Neural cell (in vitro differentiated cells): Measurements from ENCODE around the gene TXNRD1. TPM values are rescaled to one million over a fixed set of nuclear protein-coding genes. Genes with fewer than 3 reads are reported as not detected.

ENCODE experiments used
- H2AFZ ChIP-seq: fragments of 200-600, 300-800 bp; sonication (generic), shearing (Covaris generic); 2 replicates; pipeline ENCODE4 v1.6.0; 2014; ENCODE audit warnings: low read depth, mild to moderate bottlenecking, antibody characterized with exemption, low read length, moderate library complexity
- H3F3A ChIP-seq: fragments of 200-600 bp; shearing (Covaris generic); 2 replicates; pipeline ENCODE4 v1.6.1; 2016; ENCODE audit warnings: mild to moderate bottlenecking, moderate library complexity, mixed read lengths, antibody characterized with exemption, low read length; ENCODE audit not compliant: insufficient read depth, poor library complexity, severe bottlenecking
- H3K27ac ChIP-seq: fragments of 200-600, 300-800 bp; sonication (generic), shearing (Covaris generic); 2 replicates; pipeline ENCODE4 v1.5.1; 2014; ENCODE audit warnings: mild to moderate bottlenecking, low read length, moderate library complexity
- H3K27me3 ChIP-seq: fragments of 300-800, 200-600 bp; sonication (generic), shearing (Covaris generic); 2 replicates; pipeline ENCODE4 v1.6.0; 2014; ENCODE audit warnings: mild to moderate bottlenecking, low read depth, low read length, moderate library complexity; ENCODE audit not compliant: insufficient read depth
- H3K36me3 ChIP-seq: fragments of 300-800, 200-600 bp; sonication (generic), shearing (Covaris generic); 2 replicates; pipeline ENCODE4 v1.5.1; 2014; ENCODE audit warnings: mild to moderate bottlenecking, antibody characterized with exemption, low read length, moderate library complexity; ENCODE audit not compliant: insufficient read depth
- H3K4me2 ChIP-seq: fragments of 300-800, 200-600 bp; sonication (generic), shearing (Covaris generic); 2 replicates; pipeline ENCODE4 v1.6.0; 2014; ENCODE audit warnings: mild to moderate bottlenecking, low read length
- H3K4me3 ChIP-seq: fragments of 300-800, 200-600 bp; sonication (generic), shearing (Covaris generic); 2 replicates; pipeline ENCODE4 v1.5.1; 2014; ENCODE audit warnings: mild to moderate bottlenecking, low read length, moderate library complexity
- H3K79me2 ChIP-seq: fragments of 200-600 bp; shearing (Covaris generic); replicated peaks from 2 replicates; pipeline ENCODE4 v1.6.0; 2014; ENCODE audit warnings: mild to moderate bottlenecking, low read length, moderate library complexity; ENCODE audit not compliant: insufficient read depth
- H3K9ac ChIP-seq: fragments of 300-800, 200-600 bp; sonication (generic), shearing (Covaris generic); 2 replicates; pipeline ENCODE4 v1.6.1; 2016; ENCODE audit warnings: mild to moderate bottlenecking, low read length, mixed read lengths
- H3K9me2 ChIP-seq: fragments of 200-600 bp; shearing (Covaris generic); 2 replicates; pipeline ENCODE4 v1.6.1; 2016; ENCODE audit warnings: mild to moderate bottlenecking, low read length, mixed read lengths; ENCODE audit not compliant: insufficient read depth
- H3K9me3 ChIP-seq: fragments of 200-600, 300-800 bp; sonication (generic), shearing (Covaris generic); 2 replicates; pipeline ENCODE4 v1.6.1; 2016; ENCODE audit warnings: mild to moderate bottlenecking, mixed run types, low read length, moderate library complexity, mixed read lengths
- H4K20me1 ChIP-seq: fragments of 200-600 bp; shearing (Covaris generic); 2 replicates; pipeline ENCODE4 v1.6.1; 2016; ENCODE audit warnings: mild to moderate bottlenecking, mixed run types; ENCODE audit not compliant: insufficient read depth
- CTCF ChIP-seq: fragments of 450-650 bp; IDR thresholded peaks from 2 replicates; pipeline ENCODE4 v1.5.1; 2014; ENCODE audit warnings: antibody characterized with exemption, mild to moderate bottlenecking, moderate library complexity; ENCODE audit not compliant: poor library complexity, severe bottlenecking
- EP300 ChIP-seq: fragments of 450-650 bp; conservative IDR thresholded peaks from 2 replicates; pipeline ENCODE4 v1.6.1; 2014; ENCODE audit warnings: antibody characterized with exemption, mild to moderate bottlenecking, moderate library complexity; ENCODE audit not compliant: poor library complexity, severe bottlenecking
- EZH2 ChIP-seq: fragments of 200-600, 300-800 bp; shearing (Covaris generic), sonication (generic); IDR thresholded peaks from 2 replicates; pipeline ENCODE4 v1.6.1; 2014; ENCODE audit warnings: antibody characterized with exemption, low read length, borderline replicate concordance, mild to moderate bottlenecking; ENCODE audit not compliant: insufficient read depth, poor library complexity, severe bottlenecking
- MXI1 ChIP-seq: fragments of 450-650 bp; conservative IDR thresholded peaks from 2 replicates; pipeline ENCODE4 v1.6.1; 2014; ENCODE audit warnings: antibody characterized with exemption, mild to moderate bottlenecking; ENCODE audit not compliant: poor library complexity, severe bottlenecking
- POLR2AphosphoS5 ChIP-seq: IDR thresholded peaks from 2 replicates; pipeline ENCODE4 v1.6.1; 2012
- RAD21 ChIP-seq: fragments of 450-650 bp; conservative IDR thresholded peaks from 2 replicates; pipeline ENCODE4 v1.6.1; 2014; ENCODE audit warnings: antibody characterized with exemption, mild to moderate bottlenecking, moderate library complexity
- REST ChIP-seq: IDR thresholded peaks from 2 replicates; pipeline ENCODE4 v1.6.1; 2012; ENCODE audit warnings: borderline replicate concordance
- SMC3 ChIP-seq: fragments of 450-650 bp; conservative IDR thresholded peaks from 2 replicates; pipeline ENCODE4 v1.6.1; 2014; ENCODE audit warnings: antibody characterized with exemption, mild to moderate bottlenecking, moderate library complexity; ENCODE audit not compliant: poor library complexity
- TAF1 ChIP-seq: IDR thresholded peaks from 2 replicates; pipeline ENCODE4 v1.6.1; 2012; ENCODE audit warnings: low read depth
- polyA plus RNA-seq: library from polyadenylated mRNA; depleted of rRNA; stranded (reverse); fragments of >200 nt; gene quantifications from 2 replicates; pipeline ENCODE4 v1.2.3, GENCODE V29; 2014

The TXNRD1 gene
- polyA plus RNA-seq, 1 donor from 2014 or later, result 59.6 TPM

GRCh38 chr12:104243551-104243950, 28.0 kb downstream of the TXNRD1 start:
- H2AFZ ChIP-seq, result no peak overlapping the region
- H3K27ac ChIP-seq, result no peak overlapping the region
- H3K4me2 ChIP-seq, result no peak overlapping the region
- no peaks in the 10 kb centered on the region for H3K36me3 ChIP-seq
- TF ChIP-seq SMC3, result no peak
- TF ChIP-seq MXI1, result no peak
- TF ChIP-seq TAF1, result no peak
- TF ChIP-seq POLR2AphosphoS5, result no peak
- TF ChIP-seq CTCF, result no peak
- no peak for TF ChIP-seq EP300
- no peak for TF ChIP-seq RAD21
- no peak overlapping the region for H3K4me3 ChIP-seq
- no peaks in the 10 kb centered on the region for H3F3A ChIP-seq
- no peaks in the 10 kb centered on the region for H3K79me2 ChIP-seq
- H4K20me1 ChIP-seq, result no peaks in the 10 kb centered on the region
- no peaks in the 10 kb centered on the region for H3K9me3 ChIP-seq
- H3K9ac ChIP-seq, result no peak overlapping the region
- no peaks in the 10 kb centered on the region for H3K9me2 ChIP-seq
- no peaks in the 10 kb centered on the region for H3K27me3 ChIP-seq

GRCh38 chr12:104243971-104244370, 28.4 kb downstream of the TXNRD1 start:
- no peak overlapping the region for H3K27ac ChIP-seq
- no peaks in the 10 kb centered on the region for H3K79me2 ChIP-seq
- no peak overlapping the region for H2AFZ ChIP-seq
- no peak overlapping the region for H3K9ac ChIP-seq
- no peak overlapping the region for H3K4me2 ChIP-seq
- H3F3A ChIP-seq, result no peaks in the 10 kb centered on the region
- H3K27me3 ChIP-seq, result no peaks in the 10 kb centered on the region
- H3K9me3 ChIP-seq, result no peaks in the 10 kb centered on the region
- TF ChIP-seq POLR2AphosphoS5 (no peak), SMC3 (no peak), REST (no peak), CTCF (no peak), EP300 (no peak), RAD21 (no peak), EZH2 (no peak), TAF1 (no peak), MXI1 (no peak)
- H3K4me3 ChIP-seq, result no peak overlapping the region
- no peaks in the 10 kb centered on the region for H3K36me3 ChIP-seq
- H3K9me2 ChIP-seq, result no peaks in the 10 kb centered on the region
- H4K20me1 ChIP-seq, result no peaks in the 10 kb centered on the region
